GM21381 (cell line): ENCODE results near the gene TIMELESS.
"Not testable (repeated sequence)": the region's sequence is repeated elsewhere in the genome, so short reads cannot be mapped to it uniquely, and the experiment has no call there.

Experiments used
- ATAC-seq: cut with Tn5 transposase; IDR thresholded peaks from one replicate; pipeline ENCODE4 v1.9.1; 2021; ENCODE audit warnings: mild to moderate bottlenecking, moderate library complexity; ENCODE audit not compliant: unreplicated experiment

The TIMELESS gene

DNA sequence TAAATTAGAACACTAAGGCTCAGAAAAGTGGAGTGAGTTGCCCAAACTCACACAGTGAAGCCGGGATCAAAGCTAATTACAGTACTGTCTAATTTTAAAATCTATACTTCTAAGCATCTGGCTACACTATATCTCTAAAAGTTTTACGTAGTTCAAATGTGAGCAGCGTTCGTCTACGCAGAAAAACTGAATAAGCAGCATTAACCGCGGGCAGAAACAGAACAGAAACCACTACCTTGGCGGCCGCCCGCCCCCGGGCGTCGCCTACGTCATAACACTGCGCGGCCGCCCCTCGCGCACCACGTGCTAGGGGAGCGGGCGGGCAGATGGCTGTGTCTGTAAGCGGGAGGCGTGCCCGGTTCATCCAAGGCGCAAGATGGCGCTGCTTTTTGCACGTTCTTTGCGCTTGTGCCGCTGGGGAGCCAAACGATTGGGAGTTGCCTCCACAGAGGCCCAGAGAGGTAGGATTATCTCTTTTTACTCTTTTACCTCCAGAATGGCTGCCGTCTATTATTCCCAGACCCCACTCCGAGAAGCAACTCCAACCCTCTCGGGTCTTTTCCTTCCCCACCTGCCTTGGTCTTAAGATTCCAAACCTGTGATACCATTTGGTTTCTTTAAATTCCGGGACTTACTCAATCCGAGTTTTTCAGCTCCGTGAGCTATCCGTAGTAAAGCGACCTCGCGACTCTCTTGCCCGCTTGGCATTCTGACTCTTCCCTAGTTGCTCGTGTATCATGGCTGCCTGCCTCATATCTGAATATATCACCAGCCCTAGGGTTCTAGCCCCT lies 19.2 kb upstream of the TIMELESS start, which contains the start of gene SPRYD4:
Gene SPRYD4, plus strand, starts transcription at position 363 of the 791 bp plus-strand sequence. Its CDS starts 14 bp downstream, at position 377.
- ATAC-seq = peak; percentile 90

DNA sequence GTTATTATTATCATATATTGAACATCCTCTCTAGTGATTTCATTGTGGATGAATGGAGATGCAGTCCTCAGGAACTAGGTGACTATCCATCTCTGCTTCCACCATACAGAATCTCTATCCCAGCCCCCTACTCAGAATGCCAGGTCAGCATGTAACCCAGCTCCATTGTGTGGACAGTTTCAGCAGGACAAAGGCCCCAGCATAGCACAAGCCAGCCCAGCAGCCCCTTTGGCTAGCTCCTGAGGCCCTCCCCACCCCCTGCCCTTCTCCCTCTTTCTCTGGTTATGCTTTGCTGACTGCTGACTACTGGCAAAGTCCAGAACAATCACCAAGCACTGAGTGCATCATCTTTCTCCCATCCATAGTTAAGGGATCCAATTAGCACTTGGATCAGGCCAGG lies 13.3 kb upstream of the TIMELESS start:
- ATAC-seq = no peak

DNA sequence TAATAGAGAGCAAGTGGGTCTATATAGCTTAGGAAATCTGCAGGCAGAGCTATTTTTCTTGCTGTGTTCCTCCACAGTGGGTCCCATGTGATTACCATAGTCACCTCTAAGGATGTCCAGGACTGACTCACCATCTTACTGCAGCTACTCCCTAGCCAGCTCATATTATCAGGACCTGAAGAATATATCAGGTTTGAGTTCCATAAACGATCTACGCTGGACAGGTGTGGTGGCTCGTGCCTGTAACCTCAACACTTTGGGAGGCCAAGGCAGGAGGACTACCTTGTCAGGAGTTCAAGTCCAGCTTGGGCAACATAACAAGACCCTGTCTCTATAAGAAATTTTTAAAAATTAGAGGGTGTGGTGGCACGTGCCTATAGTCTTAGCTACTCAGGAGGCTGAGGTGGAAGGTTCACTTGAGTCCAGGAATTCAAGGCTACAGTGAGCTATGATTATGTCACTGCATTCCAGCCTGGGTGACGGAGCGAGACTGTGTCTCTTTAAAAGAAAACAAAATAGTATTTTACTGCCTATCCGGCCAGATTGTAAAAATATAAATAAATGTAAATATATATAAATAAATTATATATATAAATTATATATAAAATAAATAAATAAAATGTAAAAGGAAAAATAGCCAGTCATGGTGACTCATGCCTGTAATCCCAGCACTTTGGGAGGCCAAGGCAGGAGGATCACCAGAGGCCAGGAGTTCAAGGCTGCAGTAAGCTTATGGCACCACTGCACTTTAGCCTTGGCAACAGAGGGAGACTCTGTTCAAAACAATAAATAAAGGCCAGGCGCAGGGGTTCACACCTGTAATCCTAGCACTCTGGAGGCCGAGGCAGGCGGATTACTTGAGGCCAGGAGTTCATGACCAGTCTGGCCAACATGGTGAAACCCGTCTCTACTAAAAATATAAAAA lies 12.3 kb upstream of the TIMELESS start:
- ATAC-seq = no peak

DNA sequence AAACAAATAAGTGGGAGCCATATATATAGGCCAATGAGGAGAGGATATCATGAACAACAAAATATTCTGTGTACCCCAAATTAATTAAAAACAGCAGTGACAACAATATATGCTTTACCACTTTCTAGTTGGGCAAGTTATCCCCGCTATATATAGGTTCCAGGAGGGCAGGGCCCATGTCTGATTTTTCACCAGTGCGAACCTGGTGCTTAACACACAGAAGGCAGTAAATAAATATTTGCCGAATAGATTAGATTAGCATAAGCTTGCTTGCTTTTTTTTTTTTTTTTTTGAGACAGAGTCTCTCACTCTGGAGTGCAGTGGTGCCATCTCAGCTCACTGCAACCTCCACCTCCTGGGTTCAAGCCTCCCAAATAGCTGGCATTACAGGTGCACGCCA lies 8.6 kb upstream of the TIMELESS start:
- no peak for ATAC-seq

DNA sequence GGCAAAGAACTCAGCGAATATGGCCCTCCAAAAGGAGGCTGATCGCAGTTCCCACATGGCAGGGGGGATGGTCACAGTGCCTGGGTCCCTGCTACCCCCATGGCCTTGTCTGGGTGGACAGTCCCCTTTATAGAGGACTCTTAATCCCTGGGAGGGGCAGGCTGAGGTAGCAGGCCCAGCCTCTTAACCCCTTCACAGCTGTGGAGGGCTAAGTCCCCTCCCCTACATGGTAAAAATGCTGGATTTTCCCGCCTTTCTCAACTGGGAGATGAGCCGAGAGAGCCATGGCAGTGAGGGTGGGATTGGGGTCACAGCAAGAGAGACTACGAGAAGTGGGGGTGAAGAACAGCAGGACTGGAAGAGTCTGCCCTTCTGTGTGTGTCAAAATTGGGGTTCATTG lies 5.3 kb upstream of the TIMELESS start, which contains the start of gene MIP:
Gene MIP, minus strand, starts transcription at position 101 of the 400 bp plus-strand sequence. Its CDS starts 44 bp downstream, at position 57.
- no peak for ATAC-seq

DNA sequence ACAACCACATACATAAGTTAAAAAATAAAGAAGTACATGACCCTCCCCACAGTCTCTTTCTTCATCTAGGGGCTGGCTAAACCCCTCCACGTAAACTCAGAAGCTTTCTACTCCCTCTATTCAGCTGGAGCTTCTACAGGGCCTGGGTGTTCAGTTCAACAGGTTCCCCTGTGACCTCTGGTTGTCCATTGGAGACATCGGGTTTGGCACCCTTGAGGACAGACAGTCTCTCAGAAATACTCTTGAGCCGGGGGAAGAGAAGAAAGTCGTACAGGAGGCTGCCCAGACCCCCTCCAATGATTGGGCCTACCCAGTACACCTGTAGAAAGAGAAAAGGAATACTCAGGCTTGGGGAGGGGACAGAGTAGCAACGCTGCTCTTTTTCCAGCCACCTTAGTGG lies 1.9 kb upstream of the TIMELESS start:
- no peak for ATAC-seq

DNA sequence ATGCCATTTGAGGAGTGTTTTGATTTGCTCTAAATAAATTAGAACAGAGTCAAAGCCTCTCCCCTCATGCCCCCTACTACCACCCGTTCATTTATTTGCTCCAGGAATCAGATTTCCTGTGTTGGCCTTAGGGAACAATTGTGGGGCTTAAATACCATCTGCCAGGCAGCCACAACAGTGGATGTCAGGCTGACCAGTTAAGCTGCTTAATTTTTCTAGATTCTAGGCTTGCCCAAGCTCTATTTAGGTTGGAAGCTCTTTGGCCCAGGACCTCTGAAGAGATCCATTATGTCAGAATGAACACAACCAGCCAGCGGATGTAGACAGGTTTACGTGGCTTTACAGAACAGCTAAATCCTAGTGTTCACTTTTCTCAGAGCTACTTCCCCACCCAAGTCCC lies 1.0 kb upstream of the TIMELESS start:
- ATAC-seq = no peak

DNA sequence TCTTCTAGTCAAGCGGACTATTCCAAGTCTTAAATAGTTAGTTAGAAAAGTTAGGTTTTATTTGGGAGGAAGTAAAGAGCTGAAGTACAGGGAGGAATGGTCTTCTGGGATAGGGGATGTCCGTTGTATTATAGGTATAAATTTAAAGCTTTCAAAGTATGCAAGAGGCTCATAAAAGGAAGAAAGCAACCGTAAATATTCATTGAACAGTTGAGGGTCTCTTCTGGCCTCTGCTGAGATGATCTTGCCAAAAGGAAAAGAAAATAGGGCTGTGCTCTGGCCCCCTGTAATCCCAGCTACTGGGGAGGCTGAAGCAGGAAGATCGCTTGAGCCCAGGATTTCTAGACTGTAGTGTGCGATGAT lies 377 bp upstream of the TIMELESS start:
- ATAC-seq = no peak

DNA sequence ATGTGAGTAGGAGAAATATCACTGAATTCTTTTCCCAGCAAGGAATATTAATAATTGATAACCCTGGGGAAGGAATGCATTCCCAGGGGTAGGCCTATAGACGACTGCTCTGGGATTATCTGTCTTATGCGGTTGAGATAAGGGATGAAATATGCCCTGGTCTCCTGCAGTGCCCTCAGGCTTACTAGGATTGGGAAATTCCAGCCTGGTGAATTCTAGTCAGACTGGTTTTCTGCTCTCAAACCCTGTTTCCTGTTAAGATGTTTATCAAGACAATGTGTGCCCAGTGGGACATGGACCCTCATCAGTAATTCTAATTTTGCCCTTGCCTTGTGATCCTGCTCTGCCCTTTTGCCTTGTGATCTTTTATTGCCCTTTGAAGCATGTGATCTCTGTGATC lies 6.0 kb downstream of the TIMELESS start:
- ATAC-seq = not testable (repeated sequence)

DNA sequence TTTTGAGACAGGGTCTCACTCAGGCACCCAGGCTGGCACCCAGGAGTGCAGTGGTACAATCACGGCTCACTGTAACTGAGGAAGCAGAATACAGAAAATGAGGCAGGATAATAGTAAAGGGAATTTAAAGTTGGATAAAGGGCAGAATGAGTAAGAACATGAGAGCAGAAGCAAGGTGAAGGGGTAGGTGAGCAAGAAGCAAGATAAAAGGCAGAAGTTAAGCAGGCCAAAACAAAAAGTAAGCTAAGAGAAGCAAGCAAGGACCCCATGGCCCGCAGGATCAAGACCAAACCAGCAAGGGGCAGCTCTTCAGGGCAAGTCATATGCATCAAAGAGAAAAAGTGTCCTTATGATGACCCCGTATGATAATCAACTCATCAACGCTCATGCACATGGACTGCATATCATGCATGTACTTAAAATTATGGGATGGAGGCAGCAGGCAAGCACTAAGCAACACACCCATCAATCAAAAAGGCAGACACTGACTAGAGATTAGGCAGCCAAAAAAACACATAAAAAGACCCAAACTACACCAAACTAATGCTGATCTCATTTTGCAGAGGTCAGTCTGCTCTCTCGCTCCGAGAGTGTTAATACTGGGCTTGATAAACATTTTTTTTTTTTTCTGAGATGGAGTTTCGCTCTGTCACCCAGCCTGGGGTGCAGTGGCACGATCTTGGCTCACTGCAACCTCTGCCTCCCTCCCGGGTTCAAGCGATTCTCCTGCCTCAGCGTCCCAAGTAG lies 11.6 kb downstream of the TIMELESS start:
- ATAC-seq = no peak

DNA sequence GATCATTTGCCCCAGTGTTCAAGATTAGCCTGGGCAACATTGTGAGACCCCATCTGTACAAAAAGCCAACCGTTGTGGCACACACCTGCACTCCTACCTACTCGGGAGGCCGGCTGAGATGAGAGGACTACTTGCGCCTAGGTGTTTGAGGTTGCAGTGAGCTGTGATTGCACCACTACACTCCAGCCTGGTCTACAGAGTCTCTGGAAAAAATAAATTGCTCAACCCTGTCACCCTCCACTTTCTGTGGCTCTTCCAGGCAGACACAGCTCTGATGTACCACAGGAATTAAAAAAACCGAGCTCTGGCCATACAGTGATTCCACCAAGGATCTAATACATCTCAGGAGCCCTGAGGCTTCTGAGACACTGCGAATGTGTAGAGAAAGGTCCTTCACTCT lies 14.4 kb downstream of the TIMELESS start:
- no peak for ATAC-seq

DNA sequence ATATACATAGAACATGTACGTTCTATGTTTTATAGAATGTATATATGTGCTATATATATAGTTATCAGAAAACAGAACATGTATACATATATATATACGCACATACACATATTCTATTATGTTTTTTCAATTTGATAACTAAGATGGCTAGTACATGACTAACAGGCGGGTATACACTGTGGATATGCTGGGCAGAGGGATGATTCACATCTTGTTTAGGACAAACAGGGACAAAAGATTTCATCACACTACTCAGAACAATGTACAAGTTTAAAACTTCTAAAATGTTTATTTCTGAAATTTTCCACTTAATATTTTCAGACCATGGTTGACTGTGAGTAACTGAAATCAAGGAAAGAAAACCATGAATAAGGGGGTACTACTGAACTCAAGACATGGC lies 17.4 kb downstream of the TIMELESS start:
- ATAC-seq = no peak

DNA sequence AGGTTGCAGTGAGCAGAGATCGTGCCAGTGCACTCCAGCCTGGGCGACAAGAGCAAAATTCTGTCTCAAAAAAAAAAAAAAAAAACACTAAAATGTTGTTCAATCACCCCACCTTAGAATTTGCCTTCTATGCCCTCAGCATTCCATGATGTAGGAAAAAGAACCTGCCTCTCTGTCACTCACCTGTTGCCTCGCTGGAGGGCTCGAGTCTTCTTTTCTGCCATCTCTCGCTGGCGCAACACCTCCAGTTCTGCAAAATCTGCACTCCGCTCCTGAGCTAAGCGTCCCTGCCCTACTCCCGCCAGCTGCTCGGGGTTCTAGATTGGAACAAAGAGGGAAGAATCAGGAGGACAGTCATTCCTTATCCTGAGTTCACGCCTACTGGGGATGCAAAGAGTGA lies 17.9 kb downstream of the TIMELESS start:
- no peak for ATAC-seq

DNA sequence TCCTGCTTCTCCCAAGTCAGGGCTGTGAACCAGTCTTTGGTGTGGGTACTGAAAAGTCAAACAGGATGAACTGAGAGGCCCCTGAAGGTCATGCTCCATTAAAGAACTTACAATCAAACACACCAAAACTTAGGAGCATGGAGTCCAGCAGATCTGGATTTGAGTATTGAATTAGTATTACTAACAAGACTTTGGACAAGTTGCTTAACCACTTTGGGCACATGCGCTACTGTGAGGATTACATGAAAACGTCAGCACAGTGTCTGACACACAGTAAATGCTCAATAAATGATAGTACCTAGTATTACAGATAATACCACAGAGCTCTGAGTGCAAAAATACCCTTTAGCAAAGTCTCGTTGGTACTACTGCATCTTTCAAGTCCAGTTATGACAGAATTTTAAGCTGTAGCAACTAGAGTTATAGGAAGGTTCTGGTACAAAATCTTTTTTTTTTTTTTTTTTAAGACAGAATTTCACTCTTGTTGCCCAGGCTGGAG lies 23.2 kb downstream of the TIMELESS start:
- no peak for ATAC-seq

DNA sequence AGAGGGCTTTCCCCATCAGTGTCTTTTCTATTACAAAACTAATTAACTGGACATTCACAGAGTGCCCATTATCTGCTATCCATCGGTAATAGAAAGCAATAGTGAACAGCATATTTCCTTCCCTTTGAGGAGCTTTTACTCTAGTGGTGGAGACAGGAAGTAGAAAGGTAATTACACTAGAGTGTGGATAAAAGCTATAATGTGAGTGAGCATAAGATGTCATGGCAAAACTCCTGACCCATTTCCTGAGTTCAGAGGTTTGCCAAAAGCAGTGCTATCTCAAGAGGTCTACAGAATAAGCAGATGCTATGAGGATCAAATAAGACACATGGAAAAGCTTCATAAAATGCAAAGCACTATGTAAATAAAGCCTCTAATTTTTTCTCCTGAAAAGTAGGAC lies 24.0 kb downstream of the TIMELESS start:
- no peak for ATAC-seq

DNA sequence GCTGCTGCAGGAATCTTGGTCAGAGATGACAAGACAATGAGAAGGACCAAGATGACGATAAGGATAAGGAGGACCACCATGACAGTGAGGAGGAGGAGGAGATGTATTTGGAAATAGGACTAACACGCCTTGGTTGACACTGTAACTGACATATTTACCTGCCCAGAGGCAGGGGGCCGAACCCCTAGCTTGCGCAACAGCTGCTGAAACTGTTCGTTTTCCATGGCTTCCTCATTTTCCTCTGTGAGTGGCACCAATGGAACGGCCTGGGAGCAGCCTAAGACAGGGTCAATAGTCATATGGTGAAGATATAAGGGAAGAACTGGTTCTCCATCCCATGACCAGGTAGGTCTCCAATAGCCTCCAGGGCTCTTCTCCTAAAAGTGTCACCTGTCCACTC lies 28.8 kb downstream of the TIMELESS start:
- ATAC-seq = no peak

DNA sequence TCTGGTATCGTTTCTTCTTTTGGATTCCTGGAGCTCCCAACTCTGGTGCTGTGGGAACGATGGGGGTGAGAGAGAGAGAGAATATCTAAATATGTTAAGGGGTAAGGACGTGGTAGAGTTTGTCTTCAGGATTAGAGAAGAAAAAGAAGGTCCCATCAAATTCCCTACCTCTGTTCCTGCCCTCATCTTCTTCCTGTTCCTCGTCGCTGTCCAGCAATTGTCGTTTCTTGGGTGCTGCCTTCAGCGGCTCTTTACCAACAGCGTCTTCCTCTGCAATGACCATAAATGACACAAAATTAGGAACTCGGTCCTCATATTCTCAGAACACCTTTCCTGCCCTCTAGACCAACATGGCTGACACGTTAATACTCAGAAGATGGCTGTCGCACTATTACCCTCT lies 31.5 kb downstream of the TIMELESS start:
- no peak for ATAC-seq

DNA sequence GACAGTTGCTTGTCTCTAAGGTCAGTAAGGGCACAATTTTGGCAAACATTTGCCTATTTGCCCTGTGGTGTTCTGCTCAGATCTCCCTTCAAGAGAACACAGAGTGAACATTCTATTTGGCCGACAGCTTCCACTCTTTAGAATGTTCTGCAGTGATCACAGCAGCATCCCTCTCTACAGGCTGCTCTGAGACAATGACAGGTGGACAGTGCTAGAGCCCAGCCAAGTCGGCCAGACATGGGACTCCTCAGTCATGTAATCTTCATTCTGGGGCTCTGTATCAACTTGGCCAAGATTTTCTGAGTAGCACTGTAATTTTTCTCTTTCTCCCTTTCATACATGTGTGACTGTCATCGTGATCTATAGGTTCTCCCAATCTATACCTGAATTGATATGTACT lies 34.8 kb downstream of the TIMELESS start:
- no peak for ATAC-seq

DNA sequence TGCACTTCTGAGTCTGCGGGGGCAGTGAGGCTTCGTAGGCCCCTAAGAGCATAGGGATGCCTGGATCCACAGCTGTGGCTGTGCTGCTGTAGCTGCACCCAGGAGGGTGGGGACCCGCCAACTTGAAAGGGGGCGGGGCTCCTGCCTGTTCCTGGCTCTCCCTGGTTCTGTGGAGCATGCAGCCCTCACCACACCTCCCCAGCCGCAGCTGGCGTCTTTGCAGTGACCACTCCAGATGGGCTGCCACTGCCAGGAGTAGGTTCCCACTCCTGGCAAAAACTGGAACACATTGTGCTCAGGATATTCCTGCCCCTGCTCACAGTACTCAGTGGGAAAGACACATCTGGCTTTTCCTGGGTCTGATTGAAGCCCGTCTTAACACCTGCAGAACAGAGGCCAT lies 35.8 kb downstream of the TIMELESS start:
- ATAC-seq = no peak

DNA sequence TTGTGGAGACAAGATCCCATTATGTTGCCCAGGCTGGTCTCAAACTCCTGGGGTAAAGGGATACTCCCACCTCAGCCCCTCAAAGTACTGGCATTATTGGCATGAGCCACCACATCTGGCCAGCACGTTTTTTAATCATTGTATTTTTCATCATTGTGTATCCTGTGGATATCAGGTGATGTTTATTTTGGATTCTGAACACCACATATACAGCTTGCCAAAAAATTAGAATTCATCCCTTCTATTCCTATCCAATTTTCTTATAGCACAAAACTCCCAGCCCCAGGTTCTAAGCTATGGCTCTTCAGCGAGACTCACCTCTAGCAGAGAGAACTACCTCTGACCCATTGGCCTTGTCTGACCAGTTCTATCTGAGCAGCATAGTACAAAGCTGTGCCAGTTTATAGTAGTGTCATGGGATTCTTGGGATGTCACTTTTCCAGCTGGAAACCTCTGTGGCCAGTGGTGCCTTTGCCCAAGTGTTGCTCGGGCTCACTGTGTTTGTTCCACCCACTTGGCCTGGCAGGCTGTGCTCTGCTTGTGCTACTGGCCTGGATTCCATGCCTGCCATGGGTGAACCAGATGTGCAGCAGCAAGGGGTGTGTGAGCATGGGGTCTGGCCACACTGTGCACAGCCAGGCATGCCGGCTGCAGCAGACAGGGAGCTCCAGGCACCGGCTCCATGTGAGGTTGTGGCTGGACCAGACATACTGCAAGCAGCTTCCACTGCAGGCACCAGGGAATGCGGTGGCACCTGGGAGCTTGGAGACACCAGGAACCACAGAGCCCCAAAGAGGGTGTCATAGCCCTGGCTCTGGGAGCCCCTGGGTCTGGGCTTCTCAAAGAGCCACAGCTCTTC lies 37.2 kb downstream of the TIMELESS start:
- ATAC-seq = no peak
